CMK (cell line): ENCODE results near the gene OBSL1.

Source experiments
- DNase-seq: peaks from one replicate; pipeline ENCODE4 v3.0.0-alpha.2; 2010; ENCODE audit warnings: low read depth

Gene OBSL1

DNA sequence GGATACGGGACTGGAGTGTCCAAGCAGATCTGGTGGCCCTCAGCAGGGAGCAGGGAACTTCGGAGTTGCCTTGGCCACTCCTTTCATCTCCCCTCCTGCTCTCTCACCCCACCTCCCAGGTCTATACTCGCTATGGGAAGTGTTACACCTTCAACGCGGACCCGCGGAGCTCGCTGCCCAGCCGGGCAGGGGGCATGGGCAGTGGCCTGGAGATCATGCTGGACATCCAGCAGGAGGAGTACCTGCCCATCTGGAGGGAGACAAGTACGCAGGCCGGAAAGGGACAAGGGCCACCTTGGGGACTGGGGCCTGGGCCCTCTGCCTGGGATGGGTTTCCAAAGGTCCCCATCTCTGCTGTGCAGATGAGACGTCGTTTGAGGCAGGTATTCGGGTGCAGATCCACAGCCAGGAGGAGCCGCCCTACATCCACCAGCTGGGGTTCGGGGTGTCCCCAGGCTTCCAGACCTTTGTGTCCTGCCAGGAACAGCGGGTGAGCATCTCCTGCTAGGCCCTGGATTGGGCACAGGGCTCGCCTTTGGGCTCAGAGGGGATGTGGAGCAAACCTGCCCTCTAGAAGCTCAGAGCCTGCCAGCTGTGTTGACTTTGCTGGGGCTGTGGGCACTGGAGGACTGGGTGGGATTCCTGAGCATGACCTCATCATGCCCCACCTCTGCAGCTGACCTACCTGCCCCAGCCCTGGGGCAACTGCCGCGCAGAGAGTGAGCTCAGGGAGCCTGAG, 39.5 kb downstream of the OBSL1 start:
- DNase-seq = no peak

DNA sequence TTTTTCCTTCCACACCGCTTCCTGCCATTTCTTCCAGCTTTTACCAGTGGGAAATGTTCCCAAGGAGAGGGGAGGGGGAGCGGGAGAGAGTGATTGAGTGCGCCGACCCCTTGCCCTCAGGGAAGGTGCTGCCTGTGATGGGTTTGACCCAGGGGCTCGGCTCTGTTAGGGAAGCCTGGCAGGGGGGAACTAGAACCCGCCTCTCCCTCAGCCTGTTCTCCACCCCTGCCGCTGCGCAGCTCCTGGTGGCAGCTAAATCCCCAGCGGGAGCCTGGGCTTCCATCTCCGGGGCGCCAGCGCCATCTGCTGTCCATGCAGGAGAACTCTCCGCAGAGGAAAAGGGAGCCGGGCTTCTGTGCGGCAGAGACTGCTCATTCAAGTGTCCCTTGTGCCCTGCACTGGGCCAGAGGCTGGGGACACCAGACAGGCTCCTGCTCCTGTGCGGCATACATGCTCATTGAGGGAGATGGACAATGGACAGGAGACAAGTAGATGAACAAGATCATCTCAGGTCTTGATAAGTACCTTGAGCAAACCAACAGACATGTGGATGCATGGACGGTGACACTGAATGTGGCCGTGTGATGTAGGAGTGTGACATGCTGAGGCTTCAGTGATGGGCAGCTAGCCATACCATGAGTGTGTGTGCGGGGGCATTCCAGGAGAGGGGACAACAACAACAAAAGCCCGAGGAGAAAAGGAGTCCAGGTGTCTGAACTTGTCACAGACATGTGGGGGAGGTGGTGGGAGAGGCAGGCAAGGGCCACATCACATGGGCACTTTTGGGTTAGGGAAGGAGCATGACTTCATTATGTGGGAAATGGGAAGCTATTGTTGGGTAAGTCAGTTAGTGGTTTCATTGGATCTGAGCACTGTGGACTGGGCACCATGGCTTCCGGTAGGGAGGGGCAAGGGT, 41.0 kb downstream of the OBSL1 start:
- no peak for DNase-seq

DNA sequence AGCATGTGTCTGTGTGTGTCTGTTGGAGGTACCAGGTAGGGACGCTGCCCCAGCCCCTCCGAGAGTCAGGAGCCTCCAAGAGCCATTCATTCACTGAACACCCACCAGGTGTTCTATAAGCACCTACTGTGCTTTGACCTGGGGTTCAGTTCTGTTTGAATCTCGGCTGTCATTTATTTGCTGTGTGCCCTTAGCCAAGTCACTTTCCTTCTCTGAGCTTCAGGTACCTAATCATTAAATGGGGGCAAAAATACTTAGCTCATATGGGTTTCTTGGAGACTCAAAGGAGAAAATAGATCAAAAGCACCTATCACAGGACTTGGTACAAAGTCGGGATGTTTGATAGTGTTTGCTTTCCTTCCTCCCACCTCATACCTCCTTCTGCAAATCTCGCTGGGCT, 43.9 kb downstream of the OBSL1 start:
- no peak for DNase-seq

DNA sequence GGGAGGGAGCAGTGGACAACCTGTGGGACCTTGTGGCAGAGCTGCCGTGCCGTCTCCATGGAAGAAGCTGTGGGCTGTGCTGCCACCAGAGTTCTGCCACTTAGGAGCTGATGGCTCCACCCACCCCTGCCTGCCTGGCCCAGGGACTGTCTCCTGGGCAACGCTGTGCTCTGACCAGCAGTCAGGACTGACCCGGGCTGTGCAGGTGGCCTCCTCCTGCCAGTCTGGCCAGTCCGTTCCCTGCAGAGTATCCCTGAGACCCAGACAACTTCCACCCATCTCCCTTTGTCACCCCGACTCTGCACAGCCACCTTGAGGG, 44.3 kb downstream of the OBSL1 start:
- no peak for DNase-seq

DNA sequence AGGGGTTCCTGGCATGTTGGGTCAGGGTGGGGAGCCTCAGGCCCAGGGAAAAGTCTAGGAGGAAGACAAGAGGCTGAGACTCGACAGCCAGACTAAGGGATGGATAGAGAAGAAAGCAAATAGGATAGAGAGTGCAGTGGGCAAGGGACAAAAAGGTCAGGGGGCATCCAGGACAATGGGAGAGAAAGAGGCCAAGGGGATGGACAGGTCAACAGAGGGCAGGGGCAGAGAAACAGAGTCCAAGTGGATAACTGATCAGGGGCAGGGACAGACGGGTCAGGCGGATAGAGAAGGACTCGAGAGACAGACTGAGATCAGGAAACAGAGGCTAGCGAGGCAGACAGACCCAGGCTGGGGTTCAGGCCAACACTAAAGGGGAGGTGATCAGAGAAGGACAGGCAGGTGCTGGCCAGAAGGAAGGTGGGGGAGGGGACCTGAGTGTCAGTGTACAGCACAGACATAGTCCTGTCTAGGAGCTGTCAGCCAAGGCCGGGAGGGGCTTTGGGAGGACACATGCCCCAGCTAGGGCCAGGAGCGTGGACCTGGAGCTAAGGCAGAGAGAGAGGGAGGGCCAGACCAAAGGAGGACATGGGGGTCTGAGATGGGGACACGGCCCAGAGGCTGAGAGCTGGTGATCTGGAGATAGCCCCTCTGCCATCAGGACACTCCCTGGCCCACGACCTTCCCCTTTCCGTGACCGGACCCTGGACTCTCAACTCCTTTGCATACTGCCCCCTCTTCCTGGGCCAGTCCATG, 44.8 kb downstream of the OBSL1 start:
- DNase-seq = no peak

DNA sequence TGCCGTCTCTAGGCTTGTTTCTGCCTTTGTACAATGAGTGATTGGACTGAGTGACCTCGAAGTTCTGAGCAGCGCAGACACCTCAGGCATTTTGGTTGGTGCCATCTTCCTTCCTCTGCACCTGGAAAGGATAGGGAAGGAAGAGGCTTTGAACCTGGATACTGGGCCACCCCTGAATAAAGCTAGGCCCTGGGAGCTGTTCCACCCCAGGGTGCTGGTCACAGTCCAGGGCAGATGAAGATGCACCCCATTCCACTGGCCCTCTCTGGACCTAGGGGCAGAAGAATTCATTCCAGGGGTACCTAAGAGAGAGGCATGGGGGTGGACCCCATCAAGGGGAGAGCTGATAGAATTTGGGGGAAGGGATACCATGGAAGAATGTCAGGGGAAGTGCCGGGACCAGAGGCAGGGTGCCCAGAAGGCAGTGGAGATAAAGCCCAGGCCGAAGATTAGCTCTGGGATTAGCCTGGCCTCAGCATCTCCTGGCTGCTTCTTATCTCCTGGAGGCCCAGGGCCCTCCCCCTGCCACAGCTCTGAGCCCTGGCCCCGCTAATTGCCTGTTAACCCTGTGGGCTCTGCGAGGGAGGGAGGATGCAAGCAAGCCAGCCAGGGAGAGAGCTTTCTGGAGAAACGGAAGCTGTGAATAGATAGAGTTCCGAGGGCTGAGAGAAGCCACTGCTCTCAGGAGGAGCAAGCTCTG, 45.7 kb downstream of the OBSL1 start:
- peak; percentile 83 for DNase-seq

DNA sequence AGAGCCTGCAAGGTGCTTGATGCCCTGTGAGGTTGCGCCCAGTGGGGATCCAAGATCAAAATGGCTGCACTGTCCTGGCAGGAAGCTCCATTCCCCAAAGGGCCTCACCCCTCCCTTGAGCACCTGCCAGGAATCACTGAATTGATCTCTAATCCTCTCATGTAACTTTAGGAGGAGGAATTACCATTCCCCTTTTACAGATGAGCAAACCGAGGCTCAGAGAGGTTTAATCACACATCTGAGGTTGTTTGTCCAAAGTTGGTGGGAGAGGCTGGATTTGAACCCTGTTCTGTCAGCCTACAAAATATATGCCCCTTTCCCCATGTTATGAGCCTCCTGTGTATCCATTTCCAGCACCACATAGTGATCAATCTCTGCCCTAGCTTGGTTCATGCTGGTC, 46.5 kb downstream of the OBSL1 start:
- DNase-seq = no peak

DNA sequence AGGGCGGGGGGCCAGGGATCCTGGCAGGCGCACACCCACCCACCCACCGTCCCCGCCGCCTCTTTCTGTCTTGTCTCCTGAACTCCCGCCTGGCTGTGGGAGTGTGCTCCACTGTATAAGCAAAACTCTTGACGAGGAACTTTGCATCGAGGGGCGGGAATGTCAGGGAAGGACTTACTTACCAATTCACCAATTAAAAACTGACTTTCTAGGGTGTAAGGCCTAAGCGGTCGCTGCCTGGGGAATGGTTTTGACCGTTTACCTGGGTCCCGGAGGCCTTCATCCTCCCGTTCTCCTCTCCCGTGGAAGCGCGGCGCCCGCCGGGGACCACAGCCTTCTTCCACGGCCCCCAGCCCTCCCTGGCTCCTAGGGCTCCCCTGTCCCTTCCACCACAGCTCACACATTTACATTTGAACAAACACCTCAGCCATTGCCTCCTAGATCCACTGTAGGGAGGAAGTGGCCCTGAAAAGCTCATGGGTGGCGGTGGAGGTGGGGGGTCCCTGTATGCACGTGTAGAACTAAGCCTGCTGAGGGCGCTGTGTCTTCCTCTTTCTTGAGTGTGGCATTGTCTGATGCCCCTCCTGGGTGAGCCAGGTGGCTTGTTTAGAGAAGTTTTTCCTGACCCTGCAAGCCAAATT, 48.2 kb downstream of the OBSL1 start:
- no peak for DNase-seq

DNA sequence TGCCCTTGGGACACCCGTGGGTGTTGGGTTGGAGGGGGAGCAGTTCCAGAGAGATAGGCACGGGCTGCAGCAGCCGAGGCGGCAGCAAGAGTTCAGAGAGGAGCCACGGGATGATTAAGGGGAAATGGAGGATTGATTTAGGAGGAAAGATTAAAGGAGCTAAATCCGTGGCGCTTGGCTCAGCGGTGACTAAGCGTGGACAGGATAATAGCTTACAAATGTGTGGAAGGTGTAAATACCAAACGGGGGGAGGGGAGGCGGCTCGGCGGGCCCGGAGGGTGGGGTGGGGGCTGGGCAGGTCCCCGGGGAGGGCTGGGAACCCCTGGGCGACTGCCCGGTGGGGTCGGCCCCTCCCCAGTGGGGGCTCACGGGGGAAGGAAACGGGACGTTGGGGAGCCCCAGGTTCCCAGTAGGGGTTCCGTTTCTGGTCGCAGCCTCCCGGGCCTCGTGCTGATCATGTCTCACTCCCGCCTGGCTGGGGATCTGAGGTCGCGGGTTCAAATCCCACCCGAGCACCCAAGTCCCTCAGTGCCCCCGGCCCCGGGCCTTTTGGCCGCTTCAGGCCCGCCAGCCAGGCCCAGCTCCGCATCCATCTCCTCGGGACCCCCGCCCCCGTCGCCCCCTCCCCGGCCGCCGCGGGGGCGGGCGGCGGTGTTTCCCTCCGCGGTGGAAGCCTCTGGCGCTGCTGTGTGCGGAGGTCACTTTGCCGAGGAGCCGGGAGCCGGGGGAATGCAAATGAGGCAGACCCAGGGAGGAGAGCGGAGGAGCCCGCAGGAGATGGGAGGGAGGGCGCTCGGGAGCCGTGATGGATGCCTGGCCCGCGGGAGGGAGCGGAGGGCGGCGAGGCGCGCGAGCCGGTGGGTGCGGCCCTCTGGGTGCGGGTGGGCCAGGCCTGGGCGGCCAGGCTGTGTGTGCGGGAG, 49.0 kb downstream of the OBSL1 start:
- DNase-seq = no peak

DNA sequence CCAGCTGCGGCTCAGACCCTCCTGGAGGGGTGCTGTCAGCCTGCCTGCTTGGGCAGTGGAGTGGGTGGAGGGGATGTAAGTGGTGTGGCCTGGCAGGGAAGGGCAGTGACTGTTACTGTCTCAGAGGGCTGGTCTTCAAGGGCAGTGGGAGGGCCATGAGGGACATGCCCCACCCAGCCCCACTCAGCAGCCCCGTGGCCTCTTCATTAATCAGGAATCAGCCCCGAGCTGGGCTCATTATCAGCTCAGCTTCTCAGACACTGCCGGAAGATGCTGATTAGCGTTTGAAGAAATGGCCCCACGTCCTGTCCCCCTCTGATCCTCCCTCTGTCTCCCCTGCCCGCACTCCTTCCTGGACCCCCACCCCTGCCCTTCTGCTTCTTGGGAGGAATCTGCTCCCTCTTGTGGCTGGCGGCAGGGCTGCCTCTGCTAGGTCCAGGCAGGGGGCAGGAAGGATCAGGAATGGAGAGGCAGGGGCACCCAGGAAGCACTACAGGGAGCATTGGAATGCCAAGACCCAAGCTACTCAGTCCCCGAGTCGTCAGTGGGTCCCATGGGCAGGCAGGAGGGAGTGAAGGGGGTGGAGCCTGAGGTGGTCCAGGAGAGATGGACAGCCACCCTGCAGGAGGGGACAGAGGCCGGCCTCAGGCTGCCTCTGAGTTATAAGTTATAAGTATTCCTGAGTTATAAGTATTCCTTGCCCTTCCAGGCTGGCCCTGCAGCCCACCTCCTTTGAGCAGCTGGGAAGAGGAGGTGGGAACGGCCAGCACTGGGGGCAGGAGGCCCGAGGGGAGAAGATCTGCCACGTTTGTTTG, 50.1 kb downstream of the OBSL1 start:
- peak; percentile 93 for DNase-seq

DNA sequence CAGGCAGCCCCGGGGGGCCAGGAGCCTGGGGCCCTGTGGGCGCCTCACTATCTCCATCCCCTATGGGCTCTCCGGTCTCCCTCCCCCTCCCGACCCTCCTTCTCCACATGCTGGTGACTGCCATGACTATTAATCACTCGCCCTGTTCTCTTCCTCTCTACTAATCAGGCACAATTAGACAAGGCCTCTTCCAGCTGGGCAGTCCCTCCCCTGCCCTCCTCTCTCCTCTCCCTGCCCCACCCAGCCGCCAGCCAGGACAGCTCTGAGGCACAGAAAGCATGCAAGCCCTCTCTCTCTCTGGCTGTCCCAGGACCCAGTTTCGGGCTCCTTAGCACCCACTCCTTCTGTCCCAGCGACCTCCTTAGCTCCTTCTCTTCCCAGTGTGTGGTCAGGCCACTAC, 51.3 kb downstream of the OBSL1 start:
- DNase-seq = no peak

DNA sequence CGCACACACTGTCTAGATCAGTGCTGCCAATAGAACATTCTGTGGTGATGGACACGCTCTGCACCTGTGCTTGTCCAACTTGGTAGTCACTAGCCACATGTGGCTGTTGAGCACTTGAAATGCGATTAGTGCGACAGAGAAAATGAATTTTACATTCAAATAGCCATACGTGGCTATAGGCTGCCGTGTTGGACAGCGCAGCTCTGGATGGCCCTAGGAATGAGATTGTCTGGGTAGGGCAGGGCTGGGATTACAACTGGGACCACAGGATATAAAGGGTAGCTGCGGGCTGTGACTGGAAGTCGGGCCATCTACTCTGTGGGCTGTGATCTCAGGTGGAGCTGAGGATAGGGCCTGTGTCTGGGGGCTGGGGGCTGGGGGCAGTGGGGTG, 51.8 kb downstream of the OBSL1 start:
- DNase-seq = no peak

DNA sequence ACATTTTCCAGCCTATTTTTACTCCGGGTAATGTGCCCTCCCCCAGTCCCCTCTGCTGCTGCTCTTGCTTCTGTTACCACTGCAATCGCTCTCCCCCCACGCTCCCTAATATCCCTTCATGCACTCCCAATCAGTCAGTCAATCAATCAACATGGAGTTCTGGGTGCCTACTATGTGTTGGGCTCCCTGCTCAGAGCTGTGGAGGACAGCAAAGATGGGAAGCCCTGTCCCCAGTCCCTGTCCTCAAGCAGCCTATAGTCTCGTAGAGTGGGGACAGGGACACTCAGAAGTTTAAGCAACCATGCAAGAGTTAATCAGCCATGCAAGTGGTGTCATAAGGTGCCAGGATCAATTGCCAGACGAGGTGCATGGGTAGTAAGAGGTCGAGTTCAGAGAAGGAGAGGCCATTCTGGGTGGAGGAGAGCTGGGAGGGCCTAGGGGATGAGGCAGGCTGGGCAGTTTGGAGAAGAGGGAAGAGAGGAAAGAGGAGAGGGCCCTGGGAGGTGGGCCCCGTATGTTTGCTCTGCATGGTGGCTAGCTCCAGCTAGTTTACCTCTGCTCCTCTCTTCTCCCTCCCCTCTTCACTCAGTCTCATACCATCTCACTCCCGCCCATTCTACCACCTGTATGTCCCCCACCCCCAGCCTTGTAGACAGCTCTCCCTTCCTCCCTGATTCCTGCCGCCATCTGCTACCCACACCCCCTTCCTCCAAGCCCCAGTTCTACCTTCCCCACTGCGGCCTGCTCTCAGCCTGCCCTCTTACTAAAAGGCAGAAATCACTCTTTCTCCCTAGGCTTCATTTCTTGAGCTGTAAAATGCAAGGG, 53.2 kb downstream of the OBSL1 start:
- DNase-seq = no peak

DNA sequence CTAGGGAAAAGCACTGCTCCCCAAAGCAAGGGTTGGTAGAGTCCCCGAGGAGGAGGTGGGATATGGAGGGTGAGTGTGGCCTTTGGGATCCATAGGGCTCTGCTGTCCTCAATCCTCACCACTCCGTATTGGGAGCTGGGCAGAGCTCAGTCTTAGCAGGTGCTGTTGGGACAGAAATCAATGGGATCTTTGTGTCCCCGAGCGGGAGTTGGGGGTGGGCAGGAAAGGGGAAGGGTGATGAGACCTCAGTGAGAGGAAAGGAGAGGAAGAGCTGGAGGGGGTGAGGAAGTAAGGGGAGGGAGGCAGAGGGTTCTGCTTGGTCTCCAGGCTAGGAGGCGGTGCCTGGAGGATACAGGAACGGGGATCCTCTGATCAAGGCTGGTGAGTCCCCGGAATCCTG, 54.5 kb downstream of the OBSL1 start:
- DNase-seq = no peak

DNA sequence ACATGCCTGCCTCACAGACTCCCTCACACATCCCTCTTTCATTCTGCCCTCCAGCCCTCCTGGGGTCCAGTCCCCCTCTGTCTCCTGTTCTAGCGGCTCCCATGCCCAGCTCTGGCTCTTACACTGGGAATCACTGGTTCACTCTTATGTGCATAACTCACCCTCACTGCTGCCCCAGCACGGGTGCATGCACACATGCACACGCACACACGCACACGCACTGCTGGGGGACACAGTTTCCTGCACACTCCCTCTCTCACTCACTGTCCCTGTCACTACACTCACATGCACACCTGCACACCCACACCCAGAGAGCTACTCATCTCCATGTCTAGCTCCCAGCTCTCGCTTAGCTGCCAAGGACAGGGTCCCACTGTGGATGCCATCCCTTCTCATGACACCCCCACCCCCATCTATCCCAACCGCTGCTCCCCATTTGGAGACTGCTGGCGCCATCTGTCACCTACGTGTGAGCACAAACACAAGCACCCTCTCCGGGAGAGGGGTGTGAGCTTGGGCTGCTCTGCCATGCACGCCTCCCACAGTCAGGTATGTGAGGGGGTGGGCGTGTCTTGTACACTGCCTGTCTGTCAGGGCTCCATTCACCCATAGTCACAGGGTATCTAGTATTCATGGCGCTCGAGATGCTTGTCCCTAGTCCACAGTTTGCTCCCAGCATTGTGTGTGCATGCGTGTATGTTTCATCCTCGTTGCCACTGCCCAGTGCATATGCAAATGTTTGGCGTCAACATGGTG, 55.3 kb downstream of the OBSL1 start:
- no peak for DNase-seq

DNA sequence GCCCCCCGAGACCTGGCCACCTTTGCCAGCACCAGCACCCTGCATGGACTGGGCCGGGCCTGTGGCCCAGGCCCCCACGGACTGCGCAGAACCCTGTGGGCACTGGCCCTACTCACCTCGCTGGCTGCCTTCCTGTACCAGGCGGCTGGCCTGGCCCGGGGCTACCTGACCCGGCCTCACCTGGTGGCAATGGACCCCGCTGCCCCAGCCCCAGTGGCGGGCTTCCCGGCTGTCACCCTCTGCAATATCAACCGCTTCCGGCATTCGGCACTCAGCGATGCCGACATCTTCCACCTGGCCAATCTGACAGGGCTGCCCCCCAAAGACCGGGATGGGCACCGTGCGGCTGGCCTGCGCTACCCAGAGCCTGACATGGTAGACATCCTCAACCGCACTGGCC, 56.5 kb downstream of the OBSL1 start:
- no peak for DNase-seq

DNA sequence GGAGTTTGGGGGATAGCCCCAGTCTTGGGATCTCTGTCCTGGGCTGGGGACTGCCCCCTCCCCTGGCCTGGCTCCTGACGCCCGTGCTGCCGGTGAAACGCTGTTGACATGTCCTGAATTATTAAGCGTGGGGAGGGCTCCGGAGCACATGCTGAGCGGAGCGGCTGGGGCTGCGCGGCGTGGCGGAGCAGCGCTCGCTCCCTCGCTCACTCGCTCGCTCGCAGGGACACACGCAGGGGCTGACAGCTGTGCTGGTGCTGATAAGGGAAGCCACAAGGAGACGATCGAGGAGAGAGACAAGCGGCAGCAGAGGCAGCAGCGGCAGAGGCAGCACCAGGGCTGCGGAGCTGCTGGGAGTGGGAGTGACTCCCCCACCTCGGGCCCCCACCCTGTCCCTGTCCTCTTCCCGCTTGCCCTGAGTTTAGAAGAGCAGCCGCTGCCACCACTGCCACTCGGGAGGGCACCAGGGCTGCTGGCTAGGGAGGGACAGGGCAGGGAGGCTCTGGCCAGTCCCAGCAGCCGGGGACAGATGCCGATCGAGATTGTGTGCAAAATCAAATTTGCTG, 57.1 kb downstream of the OBSL1 start, which contains the start of gene ASIC4:
Gene ASIC4 (plus strand): TSS at position 287 of the 566 bp plus-strand sequence. CDS start 243 bp downstream, at position 530.
- DNase-seq = peak; percentile 87

DNA sequence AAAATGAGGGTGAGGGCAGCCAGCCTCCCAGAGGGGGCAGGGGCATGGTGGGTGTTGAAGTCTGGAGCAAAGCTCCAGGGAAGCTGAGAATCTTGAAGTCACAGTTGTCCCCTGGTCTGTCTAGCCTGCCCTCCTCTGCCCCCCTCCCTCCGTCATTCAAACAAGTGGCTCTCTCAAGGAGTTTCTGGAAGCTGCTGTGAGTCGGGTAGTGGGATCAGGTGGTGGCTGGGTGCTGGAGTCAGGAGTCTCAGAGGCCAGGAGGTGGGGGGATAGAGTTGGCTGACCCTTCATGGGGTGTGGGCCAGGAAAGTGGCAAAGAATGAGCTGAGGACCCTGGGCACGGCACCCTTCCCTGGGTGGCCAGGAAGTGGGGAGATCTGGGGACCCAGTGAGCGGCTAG, 57.6 kb downstream of the OBSL1 start:
- no peak for DNase-seq
